ENCODE results near the gene COG7. TPM values are rescaled to one million over a fixed set of nuclear protein-coding genes. Genes with fewer than 3 reads are reported as not detected.
"Not testable (repeated sequence)": the region's sequence is repeated elsewhere in the genome, so short reads cannot be mapped to it uniquely, and the experiment has no call there.

COG7 gene
- total RNA-seq, 1 donor from 2014 or later: 21.4 TPM

DNA sequence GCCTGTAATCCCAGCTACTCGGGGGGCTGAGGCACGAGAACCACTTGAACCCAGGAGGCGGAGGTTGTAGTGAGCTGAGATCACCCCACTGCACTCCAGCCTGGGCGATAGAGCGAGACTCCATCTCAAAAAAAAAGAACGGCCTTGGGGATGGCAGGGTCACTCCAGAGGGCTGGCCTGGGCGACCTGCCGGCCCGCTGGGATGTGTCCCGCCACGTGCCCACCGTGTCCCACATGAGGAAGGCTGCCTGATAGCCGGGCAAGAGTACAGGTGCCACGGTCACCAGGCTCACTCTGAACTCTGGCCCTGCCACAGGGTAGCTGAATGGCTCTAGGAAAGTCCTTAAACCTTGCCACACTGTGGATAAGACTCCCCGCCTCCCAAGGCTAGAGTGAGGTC, 67.5 kb downstream of the COG7 start:
- TF ChIP-seq POLR2AphosphoS5 (IDR thresholded peaks at IDR 0.05; ENCODE audit: insufficient read depth in 1 of 2, low read depth in 1 of 2): no peak
- TF ChIP-seq POLR2A (IDR thresholded peaks at IDR 0.05): no peak
- TF ChIP-seq, protein P1, sequence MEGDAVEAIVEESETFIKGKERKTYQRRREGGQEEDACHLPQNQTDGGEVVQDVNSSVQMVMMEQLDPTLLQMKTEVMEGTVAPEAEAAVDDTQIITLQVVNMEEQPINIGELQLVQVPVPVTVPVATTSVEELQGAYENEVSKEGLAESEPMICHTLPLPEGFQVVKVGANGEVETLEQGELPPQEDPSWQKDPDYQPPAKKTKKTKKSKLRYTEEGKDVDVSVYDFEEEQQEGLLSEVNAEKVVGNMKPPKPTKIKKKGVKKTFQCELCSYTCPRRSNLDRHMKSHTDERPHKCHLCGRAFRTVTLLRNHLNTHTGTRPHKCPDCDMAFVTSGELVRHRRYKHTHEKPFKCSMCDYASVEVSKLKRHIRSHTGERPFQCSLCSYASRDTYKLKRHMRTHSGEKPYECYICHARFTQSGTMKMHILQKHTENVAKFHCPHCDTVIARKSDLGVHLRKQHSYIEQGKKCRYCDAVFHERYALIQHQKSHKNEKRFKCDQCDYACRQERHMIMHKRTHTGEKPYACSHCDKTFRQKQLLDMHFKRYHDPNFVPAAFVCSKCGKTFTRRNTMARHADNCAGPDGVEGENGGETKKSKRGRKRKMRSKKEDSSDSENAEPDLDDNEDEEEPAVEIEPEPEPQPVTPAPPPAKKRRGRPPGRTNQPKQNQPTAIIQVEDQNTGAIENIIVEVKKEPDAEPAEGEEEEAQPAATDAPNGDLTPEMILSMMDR (IDR thresholded peaks at IDR 0.05): no peak
- Histone ChIP-seq H3K27me3 (no peaks in the 10 kb centered on the region), H3K4me1 (no peaks in the 10 kb centered on the region), H3K27ac (no peak overlapping the region), H3K36me3 (peaks cover 0 to 12% of the 10 kb centered on the region in 2 donors), H3K4me3 (no peak overlapping the region), H3K9me3 (no peaks in the 10 kb centered on the region)
- intact Hi-C loops (cut with DNase I): no loop called here
- DNase-seq (ENCODE audit: extremely low spot score in 2 of 2): no peak

DNA sequence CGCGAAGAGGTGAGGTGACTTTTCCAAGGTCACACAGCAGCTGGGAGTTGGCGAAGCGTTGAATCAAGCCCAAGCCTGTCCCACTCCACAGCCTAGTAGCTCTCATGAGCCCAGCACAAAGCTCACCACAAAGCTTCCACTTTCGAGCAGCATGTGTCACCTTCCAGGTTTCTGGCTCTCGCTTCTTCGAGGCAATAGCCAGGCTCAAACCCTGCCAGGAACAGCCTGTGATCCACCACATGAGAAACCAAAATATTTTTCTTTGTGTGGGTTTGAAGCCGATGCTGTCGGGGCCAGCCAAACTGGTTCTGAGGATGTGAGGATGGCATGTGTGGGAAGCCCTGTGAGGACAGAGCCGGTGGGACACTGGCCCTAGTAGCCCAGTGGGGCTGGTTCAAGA, 68.1 kb downstream of the COG7 start:
- Histone ChIP-seq H3K27ac (no peak overlapping the region), H3K4me3 (no peak overlapping the region), H3K36me3 (peaks cover 0 to 10% of the 10 kb centered on the region in 2 donors), H3K27me3 (no peaks in the 10 kb centered on the region), H3K4me1 (no peaks in the 10 kb centered on the region), H3K9me3 (no peaks in the 10 kb centered on the region)
- intact Hi-C loops (cut with DNase I): no loop called here
- no peak for DNase-seq (ENCODE audit: extremely low spot score in 2 of 2)
- TF ChIP-seq POLR2A (IDR thresholded peaks at IDR 0.05) (no peak), POLR2AphosphoS5 (IDR thresholded peaks at IDR 0.05; ENCODE audit: insufficient read depth in 1 of 2, low read depth in 1 of 2) (no peak)
- TF ChIP-seq, protein P1 (IDR thresholded peaks at IDR 0.05): no peak

DNA sequence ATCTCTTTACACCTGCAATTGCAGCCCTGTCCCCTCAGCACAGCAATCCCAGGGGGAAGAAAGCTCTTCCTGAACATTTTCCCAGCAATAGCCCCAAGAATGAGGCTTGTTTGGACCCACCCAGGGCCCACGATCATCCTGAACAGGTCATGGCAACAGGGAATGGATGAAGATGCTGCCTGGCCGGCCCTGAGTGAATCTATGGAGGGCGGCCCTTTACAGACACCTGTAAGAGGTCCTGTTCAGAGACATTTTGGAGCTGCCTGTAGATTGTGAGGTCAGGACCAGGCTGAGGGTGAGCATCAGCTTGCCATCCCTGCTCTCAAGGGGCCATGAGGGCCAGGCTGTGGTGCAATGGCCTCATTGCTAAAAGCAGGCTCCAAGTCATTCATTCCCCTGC, 69.1 kb downstream of the COG7 start:
- Histone ChIP-seq H3K9me3 (no peaks in the 10 kb centered on the region), H3K4me1 (no peaks in the 10 kb centered on the region), H3K4me3 (no peak overlapping the region), H3K36me3 (peaks cover 0 to 5% of the 10 kb centered on the region in 2 donors), H3K27me3 (no peaks in the 10 kb centered on the region), H3K27ac (no peak overlapping the region)
- TF ChIP-seq, protein P1 (IDR thresholded peaks at IDR 0.05): no peak
- TF ChIP-seq POLR2A (IDR thresholded peaks at IDR 0.05): no peak
- no peak for TF ChIP-seq POLR2AphosphoS5 (IDR thresholded peaks at IDR 0.05; ENCODE audit: insufficient read depth in 1 of 2, low read depth in 1 of 2)
- intact Hi-C loops (cut with DNase I): no loop called here
- no peak for DNase-seq (ENCODE audit: extremely low spot score in 2 of 2)

DNA sequence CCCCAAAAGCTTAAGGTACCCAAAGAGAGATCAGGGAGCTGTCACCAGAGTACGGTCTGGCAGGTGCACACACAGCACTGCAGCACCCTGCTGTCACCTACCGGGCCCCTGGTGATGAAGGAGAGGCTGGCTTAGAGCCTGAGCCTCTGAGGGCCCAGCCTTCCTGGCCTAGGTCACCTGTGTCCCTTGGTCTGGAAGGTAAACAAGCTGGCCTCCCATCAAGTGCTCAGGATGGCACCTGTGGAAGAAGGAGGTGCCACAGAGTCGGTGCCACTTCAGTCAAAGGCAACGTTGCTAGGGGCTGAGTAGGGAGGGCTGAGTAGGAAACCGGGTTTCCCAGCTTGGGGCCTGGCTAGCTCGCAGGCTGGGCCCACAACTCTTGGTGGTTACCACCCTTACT, 70.7 kb downstream of the COG7 start:
- Histone ChIP-seq H3K4me3 (no peak overlapping the region), H3K4me1 (no peaks in the 10 kb centered on the region), H3K36me3 (no peaks in the 10 kb centered on the region), H3K27ac (no peak overlapping the region), H3K9me3 (no peaks in the 10 kb centered on the region), H3K27me3 (no peaks in the 10 kb centered on the region)
- TF ChIP-seq, protein P1 (IDR thresholded peaks at IDR 0.05): no peak
- TF ChIP-seq POLR2A (IDR thresholded peaks at IDR 0.05) (no peak), POLR2AphosphoS5 (IDR thresholded peaks at IDR 0.05; ENCODE audit: insufficient read depth in 1 of 2, low read depth in 1 of 2) (no peak)
- DNase-seq (ENCODE audit: extremely low spot score in 2 of 2): no peak
- intact Hi-C loops (cut with DNase I): no loop called here

DNA sequence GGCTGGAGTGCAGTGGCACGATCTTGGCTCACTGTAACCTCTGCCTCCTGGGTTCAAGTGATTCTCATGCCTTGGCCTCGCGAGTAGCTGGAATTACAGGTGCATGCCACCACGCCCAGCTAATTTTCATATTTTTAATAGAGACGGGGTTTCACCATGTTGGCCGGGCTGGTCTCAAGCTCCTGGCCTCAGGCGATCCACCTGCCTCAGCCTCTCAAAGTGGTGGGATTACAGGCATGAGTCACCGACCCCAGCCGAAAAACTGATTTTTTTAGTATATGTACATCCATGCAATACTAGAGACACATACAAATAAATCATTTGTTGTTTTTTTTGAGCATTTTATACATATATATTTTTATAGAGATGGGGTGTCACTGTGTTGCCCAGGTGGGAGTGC, 71.3 kb downstream of the COG7 start:
- H3K36me3 ChIP-seq; intact Hi-C loops (cut with DNase I); H3K4me1 ChIP-seq; H3K27ac ChIP-seq; H3K4me3 ChIP-seq; H3K9me3 ChIP-seq; DNase-seq (ENCODE audit: extremely low spot score in 2 of 2); H3K27me3 ChIP-seq: not testable (repeated sequence)

DNA sequence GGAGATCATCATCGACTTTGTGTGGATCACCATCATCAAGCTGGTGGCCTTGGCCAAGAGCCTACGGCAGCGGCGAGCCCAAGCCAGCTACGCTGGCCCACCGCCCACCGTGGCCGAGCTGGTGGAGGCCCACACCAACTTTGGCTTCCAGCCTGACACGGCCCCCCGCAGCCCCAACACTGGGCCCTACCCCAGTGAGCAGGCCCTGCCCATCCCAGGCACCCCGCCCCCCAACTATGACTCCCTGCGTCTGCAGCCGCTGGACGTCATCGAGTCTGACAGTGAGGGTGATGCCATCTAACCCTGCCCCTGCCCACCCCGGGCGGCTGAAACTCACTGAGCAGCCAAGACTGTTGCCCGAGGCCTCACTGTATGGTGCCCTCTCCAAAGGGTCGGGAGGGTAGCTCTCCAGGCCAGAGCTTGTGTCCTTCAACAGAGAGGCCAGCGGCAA, 72.5 kb downstream of the COG7 start:
- no peak overlapping the region for H3K27ac ChIP-seq
- H3K27me3 ChIP-seq: no peaks in the 10 kb centered on the region
- DNase-seq (ENCODE audit: extremely low spot score in 2 of 2): no peak
- intact Hi-C loops (cut with DNase I): no loop called here
- no peaks in the 10 kb centered on the region for H3K36me3 ChIP-seq
- H3K4me3 ChIP-seq: no peak overlapping the region
- no peaks in the 10 kb centered on the region for H3K4me1 ChIP-seq
- H3K9me3 ChIP-seq: no peaks in the 10 kb centered on the region
- TF ChIP-seq, protein P1 (IDR thresholded peaks at IDR 0.05): no peak
- TF ChIP-seq POLR2A (IDR thresholded peaks at IDR 0.05) (no peak), POLR2AphosphoS5 (IDR thresholded peaks at IDR 0.05; ENCODE audit: insufficient read depth in 1 of 2, low read depth in 1 of 2) (no peak)

Measured in vagina (tissue), 2 donors.